Subcutaneous adipose tissue (tissue), 4 donors: ENCODE data around the gene YWHAE. TPM values are rescaled to one million over a fixed set of nuclear protein-coding genes. Genes with fewer than 3 reads are reported as not detected.

ENCODE experiments used
- total RNA-seq, 4 donors: library from RNA; depleted of rRNA; stranded (reverse); fragments of >200 nt; gene quantifications; one replicate each; pipeline ENCODE4 v1.1.0, GENCODE V29; 2016
- TF ChIP-seq, protein P1 (sequence below): fragments of 450-650 bp; IDR thresholded peaks from one replicate; pipeline ENCODE4 v1.5.1; 2016; ENCODE audit warnings: low read depth, mild to moderate bottlenecking, control low read depth, antibody characterized with exemption, moderate library complexity

Gene YWHAE
- total RNA-seq, 4 donors from 2014 or later = 501 to 781 (median 598) TPM

DNA sequence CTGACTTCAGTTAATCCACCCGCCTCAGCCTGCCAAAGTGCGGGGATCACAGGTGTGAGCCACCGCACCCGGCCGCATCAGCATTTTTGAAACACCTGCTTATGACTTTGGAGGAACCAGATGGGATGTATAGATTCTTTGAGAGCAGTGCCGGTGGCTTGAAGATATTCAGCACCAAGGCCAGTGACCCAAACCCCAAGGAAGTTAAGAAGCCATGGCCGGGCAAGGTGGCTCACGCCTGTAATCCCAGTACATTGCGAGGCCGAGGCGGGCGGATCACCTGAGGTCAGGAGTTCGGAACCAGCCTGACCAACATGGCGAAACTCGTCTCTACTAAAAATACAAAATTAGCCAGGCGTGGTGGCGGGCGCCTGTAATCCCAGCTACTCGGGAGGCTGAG is 76.7 kb downstream of the YWHAE start:
- TF ChIP-seq, protein P1, sequence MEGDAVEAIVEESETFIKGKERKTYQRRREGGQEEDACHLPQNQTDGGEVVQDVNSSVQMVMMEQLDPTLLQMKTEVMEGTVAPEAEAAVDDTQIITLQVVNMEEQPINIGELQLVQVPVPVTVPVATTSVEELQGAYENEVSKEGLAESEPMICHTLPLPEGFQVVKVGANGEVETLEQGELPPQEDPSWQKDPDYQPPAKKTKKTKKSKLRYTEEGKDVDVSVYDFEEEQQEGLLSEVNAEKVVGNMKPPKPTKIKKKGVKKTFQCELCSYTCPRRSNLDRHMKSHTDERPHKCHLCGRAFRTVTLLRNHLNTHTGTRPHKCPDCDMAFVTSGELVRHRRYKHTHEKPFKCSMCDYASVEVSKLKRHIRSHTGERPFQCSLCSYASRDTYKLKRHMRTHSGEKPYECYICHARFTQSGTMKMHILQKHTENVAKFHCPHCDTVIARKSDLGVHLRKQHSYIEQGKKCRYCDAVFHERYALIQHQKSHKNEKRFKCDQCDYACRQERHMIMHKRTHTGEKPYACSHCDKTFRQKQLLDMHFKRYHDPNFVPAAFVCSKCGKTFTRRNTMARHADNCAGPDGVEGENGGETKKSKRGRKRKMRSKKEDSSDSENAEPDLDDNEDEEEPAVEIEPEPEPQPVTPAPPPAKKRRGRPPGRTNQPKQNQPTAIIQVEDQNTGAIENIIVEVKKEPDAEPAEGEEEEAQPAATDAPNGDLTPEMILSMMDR = no peak

DNA sequence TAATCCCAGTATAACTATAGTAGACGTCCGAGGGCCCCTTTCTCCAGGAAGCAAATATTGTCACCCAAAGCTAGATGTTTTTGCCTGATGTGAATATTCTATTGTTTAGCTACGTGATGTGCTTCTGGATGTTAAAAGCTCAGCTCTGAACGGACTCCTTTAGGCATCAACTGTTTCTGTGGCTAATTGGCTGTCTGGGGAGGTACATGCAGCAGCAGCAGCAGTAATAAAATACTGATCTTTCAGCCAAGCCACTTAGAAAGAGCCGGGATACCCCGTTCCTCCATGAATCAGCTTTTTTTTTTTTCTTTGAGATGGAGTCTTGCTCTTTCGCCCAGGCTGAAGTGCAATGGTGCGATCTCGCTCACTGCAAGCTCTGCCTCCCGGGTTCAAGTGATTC is 77.5 kb downstream of the YWHAE start:
- TF ChIP-seq, protein P1 = no peak

- TF ChIP-seq, protein P1 = no peak
Observed at GRCh38 chr17:1322014-1322428, 78.0 kb downstream of the YWHAE start.

DNA sequence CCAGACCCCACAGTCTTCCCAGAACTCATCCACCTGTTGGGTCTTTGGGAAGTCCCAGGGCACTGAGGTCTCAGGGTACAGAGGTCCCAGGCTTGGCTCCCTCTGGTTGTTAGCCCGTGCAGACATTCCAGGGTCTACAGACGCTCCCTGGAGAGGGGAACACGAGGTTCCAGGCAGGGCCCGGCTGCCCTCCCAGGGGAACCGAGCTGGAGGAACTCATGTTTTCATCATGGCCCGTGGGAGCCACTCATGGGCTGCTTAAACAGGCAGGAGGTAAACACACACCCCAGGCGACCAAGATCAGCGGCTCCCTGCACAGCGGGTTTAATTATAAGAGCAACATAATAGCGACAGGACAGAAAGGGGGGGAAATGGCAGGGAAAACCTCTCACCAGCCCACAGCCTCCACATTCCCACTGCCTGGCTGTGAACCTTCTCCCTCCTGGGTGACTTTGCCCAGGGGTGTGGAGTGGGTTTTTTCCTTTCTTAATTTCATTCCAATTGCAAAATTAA is 84.1 kb downstream of the YWHAE start:
- TF ChIP-seq, protein P1 = no peak

GRCh38 chr17:1315409-1315808 is 84.6 kb downstream of the YWHAE start:
- TF ChIP-seq, protein P1 = no peak

DNA sequence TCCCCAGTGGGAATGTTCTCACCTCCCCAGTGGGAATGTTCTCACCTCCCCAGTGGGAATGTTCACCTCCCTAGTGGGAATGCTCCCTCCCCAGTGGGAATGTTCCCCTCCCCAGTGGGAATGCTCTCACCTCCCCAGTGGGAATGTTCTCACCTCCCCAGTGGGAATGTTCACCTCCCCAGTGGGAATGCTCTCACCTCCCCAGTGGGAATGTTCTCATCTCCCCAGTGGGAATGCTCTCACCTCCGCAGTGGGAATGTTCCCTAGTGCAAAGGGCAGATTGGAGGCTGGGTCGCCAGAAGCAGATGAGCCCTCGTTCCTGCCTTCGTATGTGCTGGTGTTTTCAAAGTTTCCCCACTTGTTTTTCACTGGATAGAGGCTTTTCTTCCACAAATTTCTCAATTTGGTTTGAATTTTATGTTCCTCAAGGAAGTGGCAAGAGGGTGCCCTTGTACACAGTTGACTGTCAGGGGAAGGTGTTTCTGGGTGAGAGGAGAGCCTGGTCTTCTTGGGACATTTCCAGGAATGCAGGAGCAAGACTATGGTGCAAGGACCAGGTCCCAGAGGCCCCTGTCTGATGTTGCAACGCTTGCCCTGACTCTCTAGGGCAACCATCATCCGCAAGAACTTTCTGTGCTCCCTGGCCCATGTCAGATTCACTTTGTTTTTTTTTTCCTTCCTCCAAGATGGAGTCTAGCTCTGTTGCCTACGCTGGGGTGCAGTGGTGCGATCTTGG is 86.6 kb downstream of the YWHAE start:
- TF ChIP-seq, protein P1 = no peak

DNA sequence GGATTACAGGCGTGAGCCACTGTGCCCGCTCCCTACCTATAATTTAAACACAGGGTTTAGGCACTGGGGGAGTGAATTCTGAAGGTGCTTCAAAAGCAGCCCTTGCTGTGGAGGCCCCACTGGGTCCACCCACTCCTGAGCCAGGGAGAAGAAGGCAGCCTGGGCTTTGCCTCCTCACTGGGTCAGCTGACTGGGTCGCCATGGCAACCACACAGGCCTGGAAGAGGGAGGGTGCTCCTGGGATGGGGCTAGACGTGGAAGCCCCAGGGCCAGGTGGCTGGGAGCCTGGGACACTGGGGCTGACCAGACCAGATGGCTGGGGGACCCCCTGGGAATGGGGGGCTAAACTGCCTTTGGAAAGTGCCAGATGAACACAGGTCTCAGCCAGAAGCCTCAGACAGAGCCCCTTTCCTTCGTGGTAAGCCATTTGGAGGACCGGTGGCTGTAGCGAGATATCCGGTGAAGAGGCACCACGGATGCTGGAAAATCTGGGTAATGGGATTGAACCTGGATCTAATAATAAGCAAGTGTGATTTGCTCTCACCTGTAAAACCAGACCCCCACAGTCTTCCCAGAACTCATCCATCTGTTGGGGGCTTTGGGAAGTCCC is 87.7 kb downstream of the YWHAE start:
- TF ChIP-seq, protein P1 = no peak
